COLO829 (cell line): ENCODE results near the gene SMIM13.

Experiments used
- DNase-seq: peaks from one replicate; pipeline ENCODE4 v3.0.0; 2012; ENCODE audit warnings: low spot score

SMIM13 gene

DNA sequence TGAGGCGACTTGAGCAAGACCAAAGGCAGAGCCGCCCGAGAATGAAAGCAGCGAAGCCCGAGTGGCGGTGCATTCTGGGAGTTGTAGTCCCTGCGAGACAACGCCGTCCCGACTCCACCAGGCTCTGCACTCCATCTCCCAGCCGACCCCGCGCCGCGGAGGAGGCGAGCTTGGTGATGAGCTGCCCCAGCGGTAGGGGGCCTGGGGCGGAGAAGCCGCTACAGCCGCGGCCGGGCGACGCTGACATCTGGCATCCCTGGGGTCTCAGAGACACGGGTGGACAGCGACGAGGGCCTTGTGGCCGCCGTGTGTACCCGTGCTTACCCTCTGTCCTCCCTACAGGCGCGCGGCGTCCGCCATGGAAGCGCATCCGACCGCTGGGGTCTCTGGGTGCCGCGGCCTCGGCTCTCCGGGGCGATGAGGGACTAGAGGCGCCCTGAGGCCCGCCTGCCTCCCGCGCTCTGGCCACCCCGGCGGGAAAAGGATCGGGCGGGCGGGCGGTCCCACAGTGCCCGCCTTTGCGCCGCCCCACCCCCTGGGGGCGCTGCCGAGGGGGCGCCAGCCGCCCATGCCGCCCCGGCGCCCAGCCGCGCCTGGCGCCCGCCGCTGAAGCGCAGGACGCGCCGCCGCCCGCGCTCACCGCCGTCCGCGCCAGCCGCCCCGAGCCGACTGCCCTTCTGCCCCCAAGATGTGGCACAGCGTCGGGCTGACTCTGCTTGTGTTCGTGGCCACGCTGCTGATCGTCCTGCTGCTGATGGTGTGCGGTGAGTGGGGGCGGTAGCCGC, at the start of gene SMIM13:
TSS of gene SMIM13 (plus strand) at position 209 of the 785 bp plus-strand sequence. CDS start at position 689, 480 bp downstream.
- peak; percentile 99 for DNase-seq

DNA sequence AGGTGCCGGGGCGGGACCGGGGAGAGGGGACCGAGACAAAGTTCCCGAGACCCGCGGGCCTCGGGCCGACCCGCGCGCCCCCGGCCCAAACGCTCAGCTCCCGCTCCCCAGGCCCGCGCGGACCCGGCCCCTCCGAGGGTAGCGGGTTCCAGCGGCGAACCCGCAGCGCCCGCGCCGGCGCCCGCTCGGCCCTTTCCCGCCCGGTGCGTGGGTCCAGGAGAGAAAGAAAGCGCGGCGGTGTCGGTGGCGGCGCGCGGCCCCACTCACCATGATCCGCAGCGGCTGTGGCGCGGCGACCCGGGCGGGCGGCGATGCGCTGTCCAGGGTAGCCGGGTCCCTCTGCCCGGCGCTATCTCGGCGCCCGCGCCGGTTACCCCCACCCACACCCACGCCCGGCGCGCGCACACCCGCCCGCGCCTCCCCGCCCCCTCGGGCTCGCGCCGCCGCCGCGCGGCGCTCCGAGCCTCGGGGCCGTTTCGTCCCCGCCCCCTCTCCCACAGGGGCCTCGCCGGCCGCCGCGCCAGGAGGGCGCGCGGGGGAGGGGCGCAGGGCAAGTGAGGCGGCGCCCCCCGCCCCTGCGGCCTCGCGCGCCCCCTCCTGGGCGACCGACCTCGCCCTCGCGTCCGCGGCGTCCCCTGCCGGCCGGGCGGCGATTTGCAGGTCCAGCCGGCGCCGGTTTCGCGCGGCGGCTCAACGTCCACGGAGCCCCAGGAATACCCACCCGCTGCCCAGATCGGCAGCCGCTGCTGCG, 49.5 kb upstream of the SMIM13 start, which contains the start of gene ELOVL2:
TSS of gene ELOVL2 (minus strand) at position 345 of the 751 bp plus-strand sequence. CDS start at position 270, 75 bp downstream.
- peak; percentile 52 for DNase-seq

DNA sequence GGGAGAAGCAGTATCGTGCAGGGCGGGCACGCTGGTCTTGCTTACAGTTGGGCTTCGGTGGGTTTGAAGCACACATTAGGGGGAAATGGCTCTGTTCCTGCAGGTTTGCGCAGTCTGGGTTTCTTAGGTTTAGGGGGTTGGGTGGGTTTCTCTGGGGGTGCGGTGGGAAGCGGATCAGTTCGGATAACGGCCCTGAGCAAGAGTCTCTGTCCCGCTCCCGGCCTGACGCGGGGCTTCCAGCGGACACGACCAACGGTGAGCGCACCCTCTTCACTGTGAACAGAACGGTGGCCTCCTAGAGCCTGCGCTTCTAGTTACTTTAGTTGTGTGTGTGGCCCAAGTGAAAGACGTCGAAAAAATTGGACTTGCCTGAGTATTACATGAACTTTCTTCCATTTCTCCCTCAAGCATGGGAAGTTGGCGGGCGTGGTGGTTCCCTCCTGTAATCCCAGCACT, 48.9 kb upstream of the SMIM13 start:
- no peak for DNase-seq

DNA sequence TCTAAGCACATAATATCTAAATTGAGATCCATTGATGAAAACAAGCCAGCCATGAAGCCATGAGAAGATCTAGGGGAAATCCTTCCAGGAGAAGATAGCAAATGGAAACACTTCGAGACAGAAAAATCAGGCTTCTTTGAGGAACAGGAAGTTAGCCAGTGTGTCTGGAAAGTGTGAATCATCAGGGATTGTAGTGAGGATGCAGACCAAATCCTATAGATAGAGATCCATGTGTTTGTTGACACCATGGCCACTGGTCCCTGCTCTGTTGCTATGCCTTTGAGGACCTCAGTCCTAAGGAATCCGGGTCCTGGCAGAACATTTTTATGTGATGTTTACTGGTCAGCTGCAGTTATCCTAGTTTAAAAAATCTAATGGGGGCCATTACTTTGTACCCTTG, 42.9 kb upstream of the SMIM13 start:
- DNase-seq: no peak

DNA sequence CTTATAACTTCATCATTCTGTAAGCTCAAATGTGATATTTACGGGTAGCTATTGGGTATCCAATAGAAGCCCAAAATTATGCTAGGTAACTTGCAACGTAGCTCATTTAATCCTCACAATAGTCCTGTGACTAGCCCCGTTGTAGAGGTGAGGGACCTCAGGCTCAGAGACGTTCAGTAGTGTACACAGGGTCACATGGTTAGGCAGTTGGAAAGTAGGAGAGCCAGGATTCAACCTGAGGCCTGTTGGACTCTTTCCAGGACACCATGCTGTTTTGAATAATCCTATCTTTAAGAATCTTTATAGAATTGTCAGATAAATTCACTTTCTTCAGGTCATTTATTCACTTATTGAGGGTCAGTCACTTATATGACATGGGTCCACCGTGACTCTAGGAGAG, 40.3 kb upstream of the SMIM13 start:
- no peak for DNase-seq

DNA sequence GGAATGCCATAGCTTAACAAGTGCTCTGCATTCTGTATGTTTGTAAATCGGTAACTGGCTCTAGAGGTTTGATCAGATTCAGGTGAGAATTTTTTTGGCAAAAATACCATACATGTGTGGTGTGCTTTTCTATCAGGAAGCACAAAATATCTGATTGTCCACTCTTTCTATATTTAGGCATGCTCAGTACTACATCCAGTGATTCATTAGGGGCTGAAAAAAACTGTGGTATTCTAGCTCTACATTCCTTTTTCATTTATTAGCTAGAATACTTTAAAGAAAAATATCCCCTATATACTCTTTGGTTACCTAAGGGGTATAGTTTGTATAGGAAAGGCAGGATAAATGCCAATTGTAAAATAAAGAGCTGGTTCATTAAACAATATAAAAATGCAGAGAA, 38.9 kb upstream of the SMIM13 start:
- DNase-seq: no peak

DNA sequence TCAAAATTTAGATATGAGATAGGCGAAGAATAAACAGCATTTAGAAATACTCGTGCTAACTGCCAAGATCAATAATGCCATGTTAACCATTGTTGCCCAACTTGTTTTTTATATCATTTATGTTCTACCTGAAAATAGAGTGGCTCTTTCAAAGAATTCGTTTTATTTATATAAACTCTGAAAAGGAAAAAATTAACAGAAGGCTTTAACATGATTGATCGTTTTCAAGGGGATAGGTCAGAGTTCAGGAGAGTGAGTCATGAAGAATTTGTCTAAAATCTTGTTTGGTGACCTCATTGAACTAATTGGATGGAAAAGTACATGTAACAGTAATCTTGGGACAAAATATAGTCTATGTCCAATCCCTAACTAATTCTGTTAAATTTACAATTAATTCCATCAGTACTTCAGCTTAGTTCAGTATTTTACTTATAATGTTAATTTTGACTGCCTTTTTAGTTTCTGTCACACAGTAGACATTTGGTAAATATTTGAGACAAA, 38.5 kb upstream of the SMIM13 start:
- DNase-seq: no peak

DNA sequence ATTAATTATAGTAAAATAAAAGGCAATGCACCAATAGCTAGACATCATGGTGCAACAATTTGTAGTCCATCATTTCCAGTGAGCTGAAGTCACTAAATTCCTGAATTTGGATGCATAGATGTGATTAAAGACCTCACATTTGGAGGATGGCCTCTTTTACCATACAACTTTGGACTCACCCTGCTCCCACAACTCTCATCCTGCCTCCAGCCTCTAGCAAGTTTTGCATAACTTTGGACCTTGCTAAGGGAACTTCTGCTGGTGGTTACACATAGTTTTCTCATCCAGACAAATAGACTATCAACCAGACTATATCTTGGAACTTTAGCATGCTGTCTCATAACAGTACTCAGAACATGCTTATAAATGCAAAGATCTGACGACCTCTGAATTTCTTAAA, 36.8 kb upstream of the SMIM13 start:
- DNase-seq: no peak

DNA sequence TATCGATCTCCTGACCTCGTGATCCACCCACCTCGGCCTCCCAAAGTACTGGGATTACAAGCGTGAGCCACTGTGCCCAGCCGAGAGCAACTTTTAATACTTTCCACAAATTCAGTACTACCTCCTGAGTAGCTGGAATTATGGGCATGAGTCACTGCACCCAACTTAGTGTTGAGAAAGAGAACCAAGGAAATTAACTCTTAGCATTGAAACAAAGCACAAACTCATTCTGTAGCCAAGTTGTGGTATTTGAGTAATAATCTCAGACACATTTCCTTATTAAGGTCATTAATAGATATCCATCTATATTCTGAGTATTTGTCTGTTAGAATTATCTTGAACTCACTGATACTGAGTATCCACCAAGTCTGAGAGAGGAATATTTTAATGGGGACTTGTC, 35.2 kb upstream of the SMIM13 start:
- no peak for DNase-seq

DNA sequence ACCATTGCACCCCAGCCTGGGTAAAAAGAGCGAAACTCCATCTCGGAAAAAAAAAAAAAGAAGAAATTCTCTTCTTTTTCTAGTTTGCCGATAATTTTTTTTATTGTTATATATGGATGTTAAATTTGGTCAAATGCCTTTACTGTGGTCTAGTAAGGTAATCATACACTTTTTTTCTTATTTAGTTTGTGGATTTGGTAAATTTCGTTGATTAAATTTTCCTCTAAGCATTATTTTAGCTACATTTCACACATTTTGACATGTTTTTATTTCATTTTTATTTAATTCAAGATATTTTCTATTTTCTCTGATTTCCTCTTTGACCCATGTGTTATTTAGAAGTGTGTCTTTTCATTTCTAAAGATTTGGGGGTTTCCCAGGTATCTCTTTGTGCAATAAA, 31.6 kb upstream of the SMIM13 start:
- no peak for DNase-seq

DNA sequence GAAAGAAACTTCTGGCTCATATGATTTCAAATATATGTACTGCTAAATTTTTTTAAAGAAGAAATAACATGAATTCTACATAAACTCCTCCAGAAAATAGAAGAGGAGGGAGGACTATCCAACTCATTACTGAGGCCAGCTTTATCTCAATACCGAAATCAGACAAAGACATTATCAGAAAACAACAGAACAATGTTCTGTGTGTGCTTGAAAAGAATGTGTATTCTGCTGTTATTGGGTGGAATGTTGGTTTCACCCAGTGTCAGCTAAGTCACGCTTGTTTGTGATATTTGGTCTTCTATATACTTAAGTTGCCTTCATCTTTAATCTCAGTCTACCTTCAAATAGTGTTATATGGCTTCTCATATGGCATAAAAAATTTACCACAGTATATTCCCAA, 30.9 kb upstream of the SMIM13 start:
- no peak for DNase-seq

DNA sequence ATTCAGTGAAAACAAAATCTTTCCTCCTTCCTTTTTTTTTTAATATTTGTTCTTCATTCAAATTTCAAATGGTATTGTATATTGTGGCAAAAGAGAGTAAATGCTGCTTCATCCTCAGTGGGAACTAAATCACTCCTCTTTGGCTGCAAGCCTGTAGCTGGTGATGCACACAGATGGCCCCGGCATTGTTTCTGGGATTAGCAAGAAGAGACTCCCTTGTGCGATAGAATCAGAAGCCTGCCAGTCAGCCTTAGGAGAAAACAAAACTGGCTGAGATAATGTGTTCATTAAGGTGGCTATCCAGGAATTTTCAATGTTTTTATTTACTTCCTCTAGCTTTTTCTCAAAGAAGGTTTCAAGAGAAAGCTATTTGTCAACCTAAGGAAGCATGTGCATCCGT, 28.8 kb upstream of the SMIM13 start:
- DNase-seq: no peak

DNA sequence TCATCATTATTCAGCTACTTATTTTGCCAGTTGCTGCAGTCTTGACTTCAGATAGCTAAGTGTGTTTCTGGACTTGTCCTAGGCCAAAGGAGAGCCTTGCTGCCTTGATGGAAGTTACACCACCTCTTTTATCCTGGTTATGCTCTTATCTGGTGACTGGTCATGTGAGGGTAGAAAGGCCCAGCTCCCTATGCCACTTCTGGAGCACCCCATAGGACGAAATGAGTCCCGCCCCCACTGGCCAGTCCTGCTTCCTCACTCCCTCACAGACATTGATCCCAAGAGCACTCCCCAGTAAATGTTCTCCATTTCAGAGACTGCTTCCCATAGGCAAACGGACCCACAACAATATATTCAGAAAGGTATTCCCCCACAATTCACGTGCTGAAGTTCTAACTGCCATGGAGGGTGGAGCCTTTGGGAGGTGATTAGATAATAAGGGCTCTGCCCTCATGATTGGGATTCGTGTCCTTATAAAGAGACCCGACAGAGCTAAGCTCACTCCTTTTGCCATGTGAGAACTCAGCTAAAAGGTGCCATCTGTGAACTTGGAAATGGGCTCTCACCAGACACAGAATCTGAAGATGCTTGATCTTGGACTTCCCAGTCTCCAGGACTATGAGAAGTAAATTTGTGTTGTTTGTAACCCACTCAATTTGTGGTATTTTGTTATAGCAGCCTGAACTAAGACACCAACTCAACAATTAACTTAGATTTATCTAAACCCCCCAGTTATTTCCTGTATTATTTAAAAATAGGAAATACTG, 28.0 kb upstream of the SMIM13 start:
- no peak for DNase-seq

DNA sequence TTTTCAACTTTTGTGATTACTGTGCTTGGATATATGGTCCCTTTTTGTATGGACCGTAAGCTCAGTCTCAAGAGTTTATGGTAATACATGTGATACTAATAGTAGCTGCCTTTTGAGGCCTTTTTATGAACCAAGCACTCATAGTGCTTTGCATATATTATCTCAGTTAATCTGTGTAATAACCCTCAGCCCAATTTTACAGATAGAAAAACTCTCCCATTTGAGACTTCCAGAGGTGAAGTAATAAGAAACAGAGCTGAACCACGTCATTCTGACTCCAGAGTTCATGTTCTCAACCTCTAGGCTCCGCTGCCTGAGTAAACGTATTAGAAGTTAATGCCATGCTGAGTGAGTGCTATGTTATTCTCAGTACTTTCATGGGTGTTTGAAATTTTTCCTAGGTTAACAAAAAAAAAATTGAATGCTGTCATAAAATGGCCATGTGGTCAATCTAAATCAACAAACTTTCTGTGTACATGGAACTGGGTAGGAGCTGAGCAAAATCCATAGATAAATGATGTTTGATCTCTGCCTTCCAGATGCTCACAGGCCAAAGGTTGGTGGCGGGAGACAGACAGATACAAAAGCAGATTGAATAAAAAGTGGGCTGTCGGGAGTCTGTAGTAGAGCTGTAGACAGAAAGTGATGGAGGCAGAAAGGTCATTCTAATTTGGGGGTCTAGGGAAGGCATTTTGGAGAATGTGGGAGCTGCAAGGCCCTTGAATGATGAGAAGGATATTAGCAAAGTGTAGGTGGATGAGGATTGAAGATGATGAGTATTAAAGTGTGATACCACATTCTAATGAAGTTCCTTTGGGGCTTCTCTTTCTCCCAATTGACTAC, 26.9 kb upstream of the SMIM13 start:
- no peak for DNase-seq

DNA sequence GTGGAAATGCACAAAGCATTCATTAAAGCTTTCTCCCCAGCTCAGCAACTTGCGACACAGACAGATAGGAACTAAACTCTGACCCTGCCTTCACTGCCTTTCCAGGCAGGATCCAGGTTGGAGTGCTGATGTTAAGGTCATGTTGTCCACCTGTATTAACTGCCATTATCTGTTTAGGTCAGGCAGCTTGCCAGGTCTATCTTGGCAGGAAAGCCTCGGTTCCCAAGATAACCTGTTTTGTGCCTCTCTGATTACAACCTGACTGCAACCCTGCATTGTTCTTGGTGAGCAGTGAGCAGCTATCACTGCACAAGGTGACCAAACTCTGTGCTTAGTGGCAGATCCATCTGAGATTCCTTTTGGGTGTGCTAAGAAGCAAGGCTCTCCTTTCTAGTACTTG, 26.3 kb upstream of the SMIM13 start:
- DNase-seq: no peak

DNA sequence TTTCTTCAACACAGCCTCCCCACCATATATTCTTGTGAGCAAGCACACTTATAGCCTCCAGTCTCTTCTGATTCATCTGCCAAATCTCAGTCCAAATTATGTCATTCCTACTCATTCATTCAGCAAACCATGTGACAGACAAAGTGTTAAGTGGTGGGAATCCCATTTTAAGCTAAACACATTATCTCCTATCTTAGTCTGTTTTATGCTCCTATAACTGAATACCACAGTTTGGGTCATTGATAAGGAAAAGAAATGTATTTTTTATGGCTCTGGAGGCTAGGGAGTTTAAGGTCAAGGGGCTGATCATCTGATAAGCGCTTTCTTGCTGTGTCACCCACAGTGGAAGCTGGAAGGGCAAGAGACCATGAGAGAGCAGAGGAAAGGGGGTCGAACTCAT, 23.9 kb upstream of the SMIM13 start:
- DNase-seq: peak; percentile 34

DNA sequence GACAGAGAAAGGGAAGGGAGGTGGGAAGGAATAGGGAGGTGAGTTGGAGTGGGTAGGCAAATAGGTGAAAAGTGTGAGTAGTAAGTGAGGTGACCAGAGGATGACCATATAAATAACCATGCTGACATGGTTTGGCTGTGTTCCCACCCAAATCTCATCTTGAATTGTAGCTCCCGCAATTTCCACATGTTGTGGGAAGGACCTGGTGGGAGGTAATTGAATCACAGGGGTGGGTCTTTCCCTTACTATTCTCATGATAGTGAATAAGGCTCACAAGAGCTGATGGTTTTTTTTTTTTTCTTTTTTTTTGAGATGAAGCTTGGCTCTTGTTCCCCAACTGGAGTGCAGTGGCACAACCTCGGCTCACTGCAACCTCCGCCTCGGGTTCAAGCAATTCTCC, 21.5 kb upstream of the SMIM13 start:
- no peak for DNase-seq

DNA sequence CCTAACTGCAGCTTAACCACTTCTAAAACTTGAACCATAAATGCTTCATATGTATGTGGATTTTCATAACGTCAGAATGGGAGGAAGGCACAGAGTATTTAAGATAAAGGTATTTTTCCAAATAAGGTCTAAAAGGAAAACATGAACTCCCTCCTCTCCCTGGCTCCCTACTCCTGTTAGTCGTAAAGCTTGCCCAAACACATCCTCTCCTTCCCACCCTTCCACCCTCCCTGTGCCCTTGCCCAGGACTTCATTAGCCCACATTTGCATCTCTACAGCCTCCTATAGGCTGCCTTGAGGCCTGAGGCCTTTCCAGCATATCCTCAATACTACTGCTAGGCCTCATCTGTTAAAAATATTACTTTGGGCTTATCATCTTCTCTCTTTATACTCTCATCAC, 17.1 kb upstream of the SMIM13 start:
- no peak for DNase-seq

DNA sequence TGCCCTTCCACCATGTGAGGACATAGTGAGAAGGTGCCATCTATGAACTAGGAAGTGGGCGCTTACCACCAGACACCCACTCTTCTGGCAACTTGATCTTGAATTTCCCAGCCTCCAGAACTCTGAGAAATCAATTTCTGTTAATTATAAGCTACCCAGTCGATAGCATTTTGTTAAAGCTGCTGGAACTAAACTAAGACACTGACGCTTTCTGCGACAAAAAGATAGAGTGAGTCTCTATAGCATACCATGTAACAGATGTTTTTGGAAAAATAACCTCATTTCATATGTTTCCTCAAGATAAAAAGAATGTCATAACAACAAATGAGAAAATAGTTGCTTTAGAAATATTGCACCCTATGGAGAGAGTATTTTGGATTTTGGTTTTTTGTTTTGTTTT, 15.4 kb upstream of the SMIM13 start:
- no peak for DNase-seq

DNA sequence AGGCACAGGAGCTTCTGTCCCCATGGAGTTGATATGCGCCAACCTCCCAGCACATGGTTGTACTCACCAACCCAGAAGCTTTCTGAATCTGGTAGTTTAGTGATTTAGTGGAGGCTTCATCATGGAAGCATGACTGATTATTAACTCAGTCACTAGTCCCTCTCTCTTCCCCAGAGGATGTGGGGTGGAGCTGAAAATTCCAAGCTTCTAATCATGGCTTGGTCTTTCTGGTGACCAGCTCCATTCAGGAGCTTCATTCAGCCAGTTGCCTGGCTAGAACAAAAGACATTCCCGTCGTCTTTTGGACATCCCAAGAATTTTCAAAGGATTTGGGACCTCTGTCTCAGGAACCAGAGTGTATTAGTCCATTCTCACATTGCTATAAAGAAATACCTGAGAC, 13.3 kb upstream of the SMIM13 start:
- no peak for DNase-seq

DNA sequence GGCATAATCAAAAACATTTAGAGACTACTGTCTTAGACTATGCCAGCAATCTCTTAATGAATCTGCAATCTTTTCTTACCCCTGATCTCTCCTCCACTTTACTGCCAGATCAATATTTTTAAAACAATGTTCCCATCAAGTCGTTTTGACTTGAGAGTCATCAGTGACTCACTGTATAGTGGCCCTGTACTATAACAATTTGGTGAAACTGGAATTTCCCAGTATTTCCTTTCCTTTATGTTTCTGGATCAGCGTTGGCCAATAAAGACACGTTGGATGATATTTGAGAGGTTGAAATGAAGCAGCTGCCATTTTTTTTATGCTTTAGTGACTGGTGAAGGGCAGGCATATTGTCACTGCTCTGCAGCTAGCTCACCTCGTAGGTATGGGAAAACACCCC, 10.1 kb upstream of the SMIM13 start:
- no peak for DNase-seq

DNA sequence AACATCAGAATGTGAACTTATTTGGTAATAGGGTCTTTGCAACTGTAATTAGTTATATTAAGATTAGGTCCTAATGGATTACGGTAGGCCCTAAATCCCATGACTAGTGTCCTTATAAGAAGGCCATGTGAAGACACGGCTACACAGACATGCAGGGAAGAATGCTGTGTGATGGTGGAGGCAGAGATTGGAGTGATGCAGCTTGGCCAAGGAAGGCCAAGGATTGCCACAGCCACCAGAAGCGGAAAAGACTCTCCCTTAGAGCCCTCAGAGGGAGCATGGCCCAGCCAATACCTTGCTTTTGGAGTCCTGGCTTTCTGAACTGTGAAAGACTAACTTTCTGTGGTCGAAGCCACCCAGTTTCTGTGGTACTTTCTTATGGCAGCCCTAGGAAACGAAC, 9.7 kb upstream of the SMIM13 start:
- no peak for DNase-seq
